GM12891 (cell line): ENCODE results near the gene MECR.

Source experiments
- PAX5 ChIP-seq: IDR thresholded peaks from 2 replicates; pipeline ENCODE4 v1.6.1; 2011; ENCODE audit warnings: low read length, moderate library complexity, mild to moderate bottlenecking; ENCODE audit not compliant: insufficient read depth, severe bottlenecking
- POLR2A ChIP-seq: IDR thresholded peaks from 2 replicates; pipeline ENCODE4 v1.6.1; 2011; ENCODE audit warnings: low read depth, low read length, control low read depth
- POLR2AphosphoS5 ChIP-seq: IDR thresholded peaks from 2 replicates; pipeline ENCODE4 v1.6.1; 2011; ENCODE audit warnings: low read depth, low read length, control low read depth
- POU2F2 ChIP-seq: IDR thresholded peaks from 2 replicates; pipeline ENCODE4 v1.6.1; 2011; ENCODE audit warnings: low read depth, mild to moderate bottlenecking, control low read depth, low read length, moderate library complexity
- SPI1 ChIP-seq: IDR thresholded peaks from 2 replicates; pipeline ENCODE4 v1.6.1; 2011; ENCODE audit warnings: low read depth, low read length, control low read depth
- TAF1 ChIP-seq: IDR thresholded peaks from 2 replicates; pipeline ENCODE4 v1.6.1; 2011; ENCODE audit warnings: low read depth, low read length, control low read depth

- TF ChIP-seq POLR2A (no peak), POLR2AphosphoS5 (no peak), PAX5 (no peak), TAF1 (no peak), SPI1 (no peak), POU2F2 (no peak)
These were observed 29.2 kb upstream of the MECR start for GRCh38 chr1:29259802-29260441.
